Progenitor cell of endocrine pancreas (in vitro differentiated cells): ENCODE results near the gene ZC3H15. TPM values are rescaled to one million over a fixed set of nuclear protein-coding genes. Genes with fewer than 3 reads are reported as not detected.

Experiments
- DNase-seq: peaks from one replicate; pipeline ENCODE4 v3.0.0; 2021; ENCODE audit warnings: low spot score; ENCODE audit not compliant: unreplicated experiment
- H3K27ac Mint-ChIP-seq: 2 replicates; pipeline ENCODE4 v1.8.0; 2021; ENCODE audit warnings: mild to moderate bottlenecking, moderate library complexity, mixed read lengths
- H3K27me3 Mint-ChIP-seq: 2 replicates; pipeline ENCODE4 v1.8.0; 2021; ENCODE audit warnings: mixed read lengths
- H3K36me3 Mint-ChIP-seq: 2 replicates; pipeline ENCODE4 v1.8.0; 2022; ENCODE audit warnings: mixed read lengths; ENCODE audit not compliant: insufficient read depth
- H3K4me1 Mint-ChIP-seq: 2 replicates; pipeline ENCODE4 v1.8.0; 2021; ENCODE audit warnings: low read depth, mixed read lengths
- H3K4me3 Mint-ChIP-seq: 2 replicates; pipeline ENCODE4 v1.8.0; 2021; ENCODE audit warnings: low read depth, mild to moderate bottlenecking, moderate library complexity, mixed read lengths
- H3K9me3 Mint-ChIP-seq: 2 replicates; pipeline ENCODE4 v1.8.0; 2021; ENCODE audit warnings: low read depth, mixed read lengths
- CTCF ChIP-seq: fragments of 200-600 bp; sonication (generic); IDR thresholded peaks from one replicate; pipeline ENCODE4 v1.5.0; 2021; ENCODE audit warnings: antibody characterized with exemption, mild to moderate bottlenecking; ENCODE audit not compliant: unreplicated experiment
- total RNA-seq: library from RNA; stranded (reverse); gene quantifications from 2 replicates; pipeline ENCODE4 v1.2.1, GENCODE V29; 2021

Gene ZC3H15
- total RNA-seq, 1 donor from 2014 or later, result 55.4 TPM

GRCh38 chr2:186522450-186522849 lies 36.4 kb downstream of the ZC3H15 start:
- H3K4me1 Mint-ChIP-seq, result peaks cover 8% of the 10 kb centered on the region
- peaks cover 24% of the 10 kb centered on the region for H3K36me3 Mint-ChIP-seq
- no peak overlapping the region for H3K27ac Mint-ChIP-seq
- no peak overlapping the region for H3K4me3 Mint-ChIP-seq
- peaks cover 15% of the 10 kb centered on the region for H3K9me3 Mint-ChIP-seq
- no peak for TF ChIP-seq CTCF
- H3K27me3 Mint-ChIP-seq, result no peaks in the 10 kb centered on the region
- no peak for DNase-seq

GRCh38 chr2:186523791-186524190 lies 37.7 kb downstream of the ZC3H15 start:
- Mint-ChIP-seq H3K27me3 (no peaks in the 10 kb centered on the region), H3K4me3 (no peak overlapping the region), H3K4me1 (peaks cover 6% of the 10 kb centered on the region), H3K27ac (peak overlapping the region; percentile 3), H3K9me3 (peaks cover 17% of the 10 kb centered on the region), H3K36me3 (peaks cover 24% of the 10 kb centered on the region)
- DNase-seq, result no peak
- no peak for TF ChIP-seq CTCF

- no peak for DNase-seq
- H3K4me3 Mint-ChIP-seq, result no peak overlapping the region
- H3K9me3 Mint-ChIP-seq, result peaks cover 17% of the 10 kb centered on the region
- peaks cover 1% of the 10 kb centered on the region for H3K4me1 Mint-ChIP-seq
- H3K27me3 Mint-ChIP-seq, result no peaks in the 10 kb centered on the region
- no peak overlapping the region for H3K27ac Mint-ChIP-seq
- H3K36me3 Mint-ChIP-seq, result peaks cover 14% of the 10 kb centered on the region
- no peak for TF ChIP-seq CTCF
Observed at GRCh38 chr2:186526281-186526680, 40.2 kb downstream of the ZC3H15 start.

- H3K27ac Mint-ChIP-seq, result no peak overlapping the region
- peaks cover 4% of the 10 kb centered on the region for H3K36me3 Mint-ChIP-seq
- no peak for DNase-seq
- H3K27me3 Mint-ChIP-seq, result no peaks in the 10 kb centered on the region
- peaks cover 14% of the 10 kb centered on the region for H3K4me1 Mint-ChIP-seq
- no peak for TF ChIP-seq CTCF
- H3K4me3 Mint-ChIP-seq, result no peak overlapping the region
- H3K9me3 Mint-ChIP-seq, result peaks cover 13% of the 10 kb centered on the region
Observed at GRCh38 chr2:186530314-186530713, 44.3 kb downstream of the ZC3H15 start.

GRCh38 chr2:186531257-186531775 lies 45.3 kb downstream of the ZC3H15 start:
- no peak for DNase-seq
- Mint-ChIP-seq H3K27ac (no peak overlapping the region), H3K4me1 (peaks cover 14% of the 10 kb centered on the region), H3K36me3 (peaks cover 4% of the 10 kb centered on the region), H3K27me3 (no peaks in the 10 kb centered on the region), H3K9me3 (peaks cover 13% of the 10 kb centered on the region), H3K4me3 (no peak overlapping the region)
- TF ChIP-seq CTCF, result no peak
